Epithelial cell of prostate (primary cell): ENCODE data around the gene THSD4.
"Not testable (repeated sequence)": the region's sequence is repeated elsewhere in the genome, so short reads cannot be mapped to it uniquely, and the experiment has no call there.

ENCODE experiments used
- DNase-seq: peaks from one replicate; pipeline ENCODE4 v3.0.0-alpha.2; 2011; ENCODE audit warnings: low read depth, low spot score
- H3K27ac ChIP-seq: fragments of 450-650 bp; 2 replicates; pipeline ENCODE4 v1.5.1; 2017; ENCODE audit warnings: mild to moderate bottlenecking

The THSD4 gene

DNA sequence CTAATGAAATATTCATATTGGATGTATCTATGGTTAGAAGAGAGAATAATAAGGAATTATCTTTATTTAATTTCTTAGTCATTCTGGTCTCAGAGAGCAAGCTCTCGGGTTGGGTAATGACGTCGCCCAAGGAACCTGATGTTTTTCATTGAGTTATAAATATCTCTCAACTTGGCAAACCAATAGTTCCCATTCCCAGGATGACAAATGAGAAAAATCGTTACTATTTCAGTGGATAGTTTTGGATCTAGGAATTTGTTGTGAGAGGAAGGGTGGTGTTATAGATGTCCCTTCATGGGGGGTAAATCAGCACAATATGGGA lies 532.2 kb downstream of the THSD4 start:
- no peak overlapping the region for H3K27ac ChIP-seq
- DNase-seq, result no peak

- no peak for DNase-seq
- H3K27ac ChIP-seq, result no peak overlapping the region
Measured at GRCh38 chr15:71648095-71648494, 532.8 kb downstream of the THSD4 start.

DNA sequence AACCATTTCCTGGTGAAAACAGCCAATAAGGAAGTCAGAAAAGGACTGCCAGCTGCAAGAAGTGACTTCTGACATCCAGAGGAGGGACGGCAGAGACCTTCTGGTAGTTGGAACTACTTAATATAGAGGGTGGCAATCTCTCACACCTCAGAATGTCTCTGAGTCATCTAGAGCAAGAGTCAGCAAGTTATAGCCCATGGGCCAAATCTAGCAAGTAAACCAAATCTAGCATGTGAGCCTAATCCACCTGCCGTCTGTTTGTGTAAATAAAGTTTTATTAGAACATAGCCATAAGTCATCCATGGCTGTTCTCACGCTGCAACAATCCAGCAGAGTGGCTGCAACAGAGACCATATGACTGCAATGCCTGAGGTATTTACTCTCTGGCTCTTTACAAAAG lies 534.6 kb downstream of the THSD4 start:
- peak overlapping the region; percentile 27 for H3K27ac ChIP-seq
- DNase-seq, result peak; percentile 81

- no peak for DNase-seq
- H3K27ac ChIP-seq, result peak overlapping the region; percentile 27
Measured at GRCh38 chr15:71650603-71651002, 535.3 kb downstream of the THSD4 start.

- DNase-seq, result peak; percentile 31
- H3K27ac ChIP-seq, result no peak overlapping the region
Measured at GRCh38 chr15:71651750-71652186, 536.5 kb downstream of the THSD4 start.

DNA sequence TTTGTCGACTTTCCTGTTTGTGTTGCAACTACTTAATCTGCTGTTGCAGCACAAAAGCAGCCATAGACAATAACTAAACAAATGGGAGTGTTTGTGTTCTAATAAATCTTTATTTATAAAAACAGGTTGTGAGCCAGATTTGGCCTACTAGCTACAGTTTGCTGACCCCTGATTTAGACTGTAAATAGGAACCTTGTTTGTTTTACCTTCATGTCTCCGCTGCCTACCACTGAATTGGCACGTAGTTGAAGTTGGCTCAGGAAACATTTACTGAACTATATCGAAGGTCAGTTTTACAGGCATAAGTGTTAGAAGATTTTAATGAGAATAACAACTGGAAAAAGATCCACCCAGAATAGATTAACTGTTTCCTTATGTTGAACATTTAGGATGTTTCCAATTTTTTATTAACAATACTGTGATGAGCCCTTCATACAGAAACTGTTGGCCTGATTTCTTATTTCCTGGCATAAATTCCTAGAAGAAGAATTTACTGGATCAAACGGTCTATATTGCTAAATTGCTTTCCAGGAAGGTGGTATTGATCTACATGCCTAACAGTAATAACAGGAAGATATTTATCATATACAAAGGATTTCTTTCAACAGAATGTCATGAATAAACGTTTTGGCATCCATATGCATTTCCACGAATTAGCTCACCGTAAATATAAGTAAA lies 538.9 kb downstream of the THSD4 start:
- H3K27ac ChIP-seq, result no peak overlapping the region
- DNase-seq, result no peak

GRCh38 chr15:71654720-71655174 lies 539.5 kb downstream of the THSD4 start:
- no peak for DNase-seq
- H3K27ac ChIP-seq, result no peak overlapping the region

DNA sequence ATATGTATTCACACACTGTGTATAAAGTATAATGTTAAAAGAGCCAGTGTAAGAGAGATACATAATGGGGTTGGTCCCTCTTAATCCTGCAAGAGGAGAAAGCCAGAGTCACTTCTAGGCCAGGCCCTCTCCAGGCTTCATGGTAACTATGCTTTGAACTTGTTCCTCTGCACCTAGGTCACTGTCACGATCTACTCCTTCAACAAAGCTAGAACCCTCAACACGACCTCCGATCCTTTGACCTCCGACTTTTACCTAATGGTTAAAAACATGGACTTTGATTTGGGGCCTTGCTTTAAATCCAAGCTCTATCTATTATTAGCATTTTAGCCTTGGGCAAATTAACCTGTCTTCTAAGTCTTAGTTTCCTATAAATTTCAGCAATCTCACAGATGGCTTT lies 541.2 kb downstream of the THSD4 start:
- no peak for DNase-seq
- H3K27ac ChIP-seq, result no peak overlapping the region

DNA sequence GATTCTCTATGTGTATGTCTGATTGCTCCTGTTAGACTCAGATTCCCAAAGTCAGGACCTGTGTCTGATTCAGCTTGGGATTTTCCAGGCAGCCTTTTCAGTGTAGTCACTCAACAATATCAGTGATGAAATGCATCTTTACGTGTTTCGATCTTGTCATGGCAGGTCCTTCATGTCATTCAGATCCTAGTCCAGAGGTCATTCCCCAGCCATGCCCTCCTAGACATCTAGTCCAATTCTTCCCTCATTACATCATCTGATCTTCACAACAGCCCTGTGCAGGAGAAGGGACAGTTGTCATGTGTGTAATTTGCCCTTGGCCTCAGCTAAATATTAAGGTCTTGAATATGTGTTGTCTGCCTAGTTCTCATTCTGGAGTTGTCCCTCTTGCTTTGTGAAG lies 541.9 kb downstream of the THSD4 start:
- no peak for DNase-seq

GRCh38 chr15:71658036-71658435 lies 542.8 kb downstream of the THSD4 start:
- H3K27ac ChIP-seq, result peak overlapping the region; percentile 36
- no peak for DNase-seq

More for the DNA sequence above, 541.9 kb downstream of the THSD4 start:
- H3K27ac ChIP-seq, result peak overlapping the region; percentile 36

DNA sequence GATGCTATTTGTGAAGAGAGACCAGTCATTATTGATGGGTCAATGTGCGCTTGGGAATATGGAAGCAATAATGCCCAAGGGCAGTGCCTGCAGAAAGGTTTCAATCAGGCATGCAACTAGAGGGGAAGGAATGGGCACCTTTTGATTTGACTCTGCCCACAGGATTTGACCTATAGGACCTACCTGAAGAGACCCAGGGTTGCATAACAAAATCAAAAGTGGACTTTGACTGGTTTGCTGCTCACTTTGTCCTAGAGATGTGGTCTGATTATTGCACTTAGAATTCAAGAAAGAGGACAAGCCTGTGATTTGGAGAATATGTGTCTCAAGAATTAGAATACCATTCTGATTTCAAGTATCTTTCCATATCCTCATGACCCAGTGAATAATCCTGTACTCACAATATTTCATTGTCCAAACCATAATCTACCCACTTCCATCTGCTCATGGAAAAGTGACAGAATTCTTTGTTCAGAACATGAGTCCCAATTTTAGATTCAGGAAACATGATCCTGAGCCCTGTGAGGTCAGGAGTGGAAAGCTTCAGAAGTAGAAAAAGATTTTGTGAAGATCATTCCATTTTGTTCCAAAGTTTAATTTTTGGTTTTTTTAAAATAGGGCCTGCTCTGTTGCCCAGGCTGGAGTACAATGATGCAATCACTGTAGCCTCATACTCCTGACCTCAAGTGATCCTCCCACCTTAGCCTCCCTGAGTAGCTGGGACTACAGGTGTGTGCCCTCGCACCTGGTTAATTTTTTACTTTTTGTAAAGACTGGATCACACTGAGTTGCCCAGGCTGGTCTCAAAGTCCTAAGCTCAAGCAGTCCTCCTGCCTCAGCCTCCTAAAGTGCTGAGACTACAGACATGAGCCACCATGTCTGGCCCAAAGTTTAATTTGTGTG lies 543.8 kb downstream of the THSD4 start:
- no peak for DNase-seq
- H3K27ac ChIP-seq, result no peak overlapping the region

GRCh38 chr15:71659730-71660067 lies 544.4 kb downstream of the THSD4 start:
- DNase-seq, result no peak

DNA sequence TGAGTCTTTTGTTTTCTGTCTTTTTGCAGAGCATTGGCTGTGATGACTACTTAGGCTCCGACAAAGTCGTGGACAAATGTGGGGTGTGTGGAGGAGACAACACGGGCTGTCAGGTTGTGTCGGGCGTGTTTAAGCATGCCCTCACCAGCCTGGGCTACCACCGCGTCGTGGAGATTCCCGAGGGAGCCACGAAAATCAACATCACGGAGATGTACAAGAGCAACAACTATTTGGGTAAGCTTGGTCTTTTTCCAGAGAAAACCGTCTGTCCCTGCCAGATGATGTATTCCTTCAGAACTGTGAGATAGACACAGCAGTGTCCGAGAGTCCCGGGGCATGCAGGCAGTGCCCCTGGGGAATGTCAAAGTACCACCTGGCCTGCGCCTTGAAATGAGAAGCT lies 545.2 kb downstream of the THSD4 start:
- DNase-seq, result no peak
- H3K27ac ChIP-seq, result no peak overlapping the region

More at GRCh38 chr15:71659730-71660067, 544.4 kb downstream of the THSD4 start:
- no peak overlapping the region for H3K27ac ChIP-seq

DNA sequence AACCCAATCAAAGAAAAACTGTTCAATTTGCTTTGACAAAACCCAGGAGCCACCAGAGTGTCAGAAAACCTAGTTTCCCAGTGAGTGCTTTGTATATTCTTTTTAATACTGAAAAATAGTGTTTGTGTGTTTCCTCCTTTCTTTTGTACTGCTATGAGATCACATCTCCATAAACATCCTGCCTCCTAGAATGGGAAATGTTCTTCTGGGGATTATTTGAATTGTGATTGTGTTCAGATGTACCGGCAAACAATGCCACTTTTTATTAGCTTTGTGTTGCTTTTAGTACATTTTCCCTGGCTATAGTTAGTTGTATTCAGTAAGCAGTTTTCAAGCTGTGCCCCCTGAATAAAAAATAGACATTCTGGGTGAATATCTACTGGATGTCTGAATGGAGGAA lies 547.0 kb downstream of the THSD4 start:
- H3K27ac ChIP-seq, result no peak overlapping the region
- no peak for DNase-seq

- H3K27ac ChIP-seq, result no peak overlapping the region
- no peak for DNase-seq
Measured at GRCh38 chr15:71664622-71665021, 549.4 kb downstream of the THSD4 start.

DNA sequence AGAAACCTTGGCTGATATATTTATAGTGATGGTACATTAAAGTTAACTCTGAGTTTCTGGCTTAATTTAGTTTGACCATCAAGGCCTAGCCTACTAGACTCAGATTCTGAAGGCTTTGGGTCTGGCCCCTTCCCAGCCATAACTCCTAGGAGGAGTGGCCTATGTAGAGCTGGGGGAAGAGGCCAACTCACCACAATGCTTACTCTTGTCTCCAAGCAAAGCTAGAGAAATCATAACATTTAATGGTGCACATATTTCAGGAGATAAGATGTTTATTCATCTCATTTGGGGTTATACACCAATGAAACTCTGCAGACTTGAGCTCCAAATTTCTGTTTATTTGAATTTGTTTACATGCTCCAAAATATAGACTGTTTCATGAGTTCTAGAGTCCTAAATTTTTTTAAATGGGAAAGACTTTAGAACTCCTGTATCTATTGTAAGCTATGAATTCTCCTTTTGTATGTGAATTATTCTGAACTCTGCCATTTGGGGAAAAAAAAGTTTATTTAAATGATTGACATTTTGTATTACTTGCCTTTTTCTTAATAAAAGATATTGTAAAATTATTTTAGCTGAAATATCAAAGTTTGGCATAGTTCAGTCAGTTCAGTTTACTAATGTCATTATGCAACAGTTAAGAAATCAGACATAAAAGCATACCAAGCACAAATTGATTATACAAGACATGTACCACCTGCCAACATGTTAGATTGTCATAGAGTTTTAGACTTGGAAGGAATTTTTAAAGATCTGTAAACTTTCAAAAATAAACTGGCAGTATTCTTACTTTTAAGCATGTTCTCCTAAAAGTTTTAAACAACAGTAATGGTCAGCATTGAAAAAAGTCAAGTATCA lies 551.7 kb downstream of the THSD4 start:
- no peak for DNase-seq
- H3K27ac ChIP-seq, result no peak overlapping the region

DNA sequence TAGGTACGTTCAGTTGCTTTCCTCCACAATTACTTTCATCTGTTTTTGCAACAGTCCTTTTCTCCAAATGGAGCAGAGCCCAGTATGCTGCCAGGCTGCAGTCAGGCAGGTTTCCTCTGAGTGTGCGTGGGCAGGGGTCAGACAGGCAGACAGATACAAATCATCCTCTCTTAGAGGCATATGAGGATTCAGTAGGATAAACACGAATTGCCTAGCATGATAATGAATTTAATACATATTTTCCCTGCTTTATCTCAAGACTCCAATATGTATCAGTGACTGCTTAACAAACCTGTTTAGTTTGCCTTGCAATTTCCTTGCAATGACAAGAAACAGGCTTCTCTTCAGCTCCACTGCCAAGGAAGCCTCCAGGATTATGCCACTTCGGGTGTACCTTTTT lies 554.4 kb downstream of the THSD4 start:
- DNase-seq, result no peak
- H3K27ac ChIP-seq, result no peak overlapping the region

GRCh38 chr15:71670222-71670621 lies 555.0 kb downstream of the THSD4 start:
- DNase-seq, H3K27ac ChIP-seq: not testable (repeated sequence)

GRCh38 chr15:71674354-71674753 lies 559.1 kb downstream of the THSD4 start:
- H3K27ac ChIP-seq, result no peak overlapping the region
- DNase-seq, result no peak

- H3K27ac ChIP-seq, result no peak overlapping the region
- DNase-seq, result no peak
Measured at GRCh38 chr15:71677352-71677751, 562.1 kb downstream of the THSD4 start.

- DNase-seq, result no peak
- no peak overlapping the region for H3K27ac ChIP-seq
Measured at GRCh38 chr15:71677766-71678165, 562.5 kb downstream of the THSD4 start.
